H1 (cell line): Measurements from ENCODE around the gene SNX6. TPM values are rescaled to one million over a fixed set of nuclear protein-coding genes. Genes with fewer than 3 reads are reported as not detected.

ENCODE experiments used
- CTCF ChIA-PET: fragments of 300-600 bp; sonication (Branson Sonifier 250); formaldehyde crosslinking; loops from one replicate; lab custom pipeline; 2021; ENCODE audit not compliant: partially characterized antibody; lab: Charles Lee
- POLR2A ChIA-PET: fragments of 300-600 bp; sonication (Branson Sonifier 250); formaldehyde crosslinking; loops from one replicate; lab custom pipeline; 2021; ENCODE audit warnings: inconsistent platforms; ENCODE audit not compliant: partially characterized antibody; lab: Charles Lee
- DNase-seq, 2 experiments: peaks; one replicate each; pipeline versions ENCODE4 v3.0.0 to v3.0.0-alpha.2; 2010 to 2022; ENCODE audit warnings: low spot score in 2 of 2, low read depth in 1 of 2, mixed read lengths in 1 of 2
- FAIRE-seq: peaks from 2 replicates; lab custom pipeline; 2011; peaks lifted over from hg19 to GRCh38; lab: Jason Lieb, UNC
- H2AFZ ChIP-seq: 2 replicates; pipeline ENCODE4 v1.8.1; 2012; ENCODE audit warnings: low read length, inconsistent platforms
- H2AK5ac ChIP-seq: 2 replicates; pipeline ENCODE4 v1.6.1; 2013; ENCODE audit warnings: low read depth, low read length
- H2BK120ac ChIP-seq: replicated peaks from 2 replicates; pipeline ENCODE3; 2013; ENCODE audit warnings: low read depth, low read length, inconsistent platforms
- H2BK12ac ChIP-seq: 2 replicates; pipeline ENCODE4 v1.6.1; 2013; ENCODE audit warnings: low read depth, low read length
- H2BK15ac ChIP-seq: 2 replicates; pipeline ENCODE4 v1.6.1; 2013; ENCODE audit warnings: low read length
- H2BK20ac ChIP-seq: 2 replicates; pipeline ENCODE4 v1.6.1; 2013; ENCODE audit warnings: low read length
- H2BK5ac ChIP-seq: 2 replicates; pipeline ENCODE4 v1.6.1; 2013; ENCODE audit warnings: low read depth, low read length
- H3K14ac ChIP-seq: 2 replicates; pipeline ENCODE4 v1.6.1; 2013; ENCODE audit warnings: inconsistent platforms; ENCODE audit not compliant: insufficient read length
- H3K18ac ChIP-seq: 2 replicates; pipeline ENCODE4 v1.6.1; 2013; ENCODE audit warnings: low read length; ENCODE audit errors: extremely low read depth
- H3K23ac ChIP-seq: 2 replicates; pipeline ENCODE4 v1.6.1; 2013; ENCODE audit warnings: inconsistent platforms; ENCODE audit not compliant: insufficient read length
- H3K23me2 ChIP-seq: 2 replicates; pipeline ENCODE4 v1.6.1; 2013; ENCODE audit warnings: low read depth, low read length
- H3K27ac ChIP-seq: 2 replicates; pipeline ENCODE4 v1.6.1; 2011; ENCODE audit warnings: low read depth, low read length, inconsistent platforms
- H3K27me3 ChIP-seq, 4 experiments: replicated peaks in 1 of 4; 1 replicate in 1 of 4; 2 replicates in 3 of 4; pipeline versions ENCODE4 v1.6.1 to v1.8.1; 2011 to 2013; ENCODE audit warnings: low read length in 3 of 4, mild to moderate bottlenecking in 3 of 4, inconsistent platforms in 2 of 4, mixed read lengths in 2 of 4, moderate library complexity in 1 of 4; ENCODE audit not compliant: control insufficient read depth in 3 of 4, insufficient read depth in 3 of 4; ENCODE audit errors: extremely low read depth in 1 of 4
- H3K36me3 ChIP-seq, 4 experiments: 2 replicates each; pipeline versions ENCODE4 v1.6.1 to v1.8.1; 2011 to 2013; ENCODE audit warnings: mild to moderate bottlenecking in 4 of 4, low read length in 3 of 4, moderate library complexity in 2 of 4, control low read depth in 1 of 4, inconsistent platforms in 1 of 4; ENCODE audit not compliant: insufficient read depth in 4 of 4, control insufficient read depth in 2 of 4
- H3K4ac ChIP-seq: replicated peaks from 2 replicates; pipeline ENCODE3; 2013; ENCODE audit warnings: low read length, low read depth, mixed read lengths, inconsistent platforms; ENCODE audit not compliant: insufficient read length
- H3K4me1 ChIP-seq, 4 experiments: replicated peaks in 1 of 4; 1 replicate in 1 of 4; 2 replicates in 3 of 4; pipeline versions ENCODE4 v1.6.1 to v1.8.1; 2011 to 2013; ENCODE audit warnings: low read length in 3 of 4, inconsistent platforms in 2 of 4, mixed read lengths in 1 of 4; ENCODE audit not compliant: insufficient read depth in 4 of 4, control insufficient read depth in 3 of 4
- H3K4me2 ChIP-seq, 2 experiments: 2 replicates each; pipeline versions ENCODE4 v1.6.1 to v1.8.1; 2011 to 2013; ENCODE audit warnings: low read depth in 2 of 2, low read length in 2 of 2, control low read depth in 1 of 2, inconsistent platforms in 1 of 2, mild to moderate bottlenecking in 1 of 2; ENCODE audit not compliant: insufficient read depth in 1 of 2
- H3K4me3 ChIP-seq, 4 experiments: fragments of 200-600, 300-600 bp in 1 of 4; sonication (generic), shearing (Covaris generic), sonication (Bioruptor Twin) in 1 of 4; 2 replicates each; pipeline versions ENCODE4 v1.5.1 to v1.8.1; 2011 to 2016; ENCODE audit warnings: low read length in 4 of 4, low read depth in 3 of 4, control low read depth in 2 of 4, inconsistent platforms in 2 of 4, mild to moderate bottlenecking in 2 of 4, mixed read lengths in 1 of 4, moderate library complexity in 1 of 4; ENCODE audit not compliant: insufficient read depth in 2 of 4; ENCODE audit errors: extremely low read depth in 1 of 4
- H3K56ac ChIP-seq: replicated peaks from 2 replicates; pipeline ENCODE3; 2013; ENCODE audit warnings: low read depth, mild to moderate bottlenecking, mixed read lengths, low read length, inconsistent platforms; ENCODE audit not compliant: insufficient read length
- H3K79me1 ChIP-seq: 2 replicates; pipeline ENCODE4 v1.6.1; 2013; ENCODE audit warnings: low read depth, low read length, control low read depth
- H3K79me2 ChIP-seq, 2 experiments: 2 replicates each; pipeline versions ENCODE4 v1.6.1 to v1.8.1; 2012 to 2013; ENCODE audit warnings: low read length in 2 of 2, mild to moderate bottlenecking in 2 of 2, inconsistent platforms in 1 of 2; ENCODE audit not compliant: insufficient read depth in 2 of 2, control insufficient read depth in 1 of 2
- H3K9ac ChIP-seq, 4 experiments: replicated peaks in 1 of 4; 1 replicate in 1 of 4; 2 replicates in 3 of 4; pipeline versions ENCODE4 v1.6.1 to v1.8.1; 2011 to 2013; ENCODE audit warnings: low read depth in 3 of 4, low read length in 3 of 4, control low read depth in 2 of 4, mild to moderate bottlenecking in 2 of 4, moderate library complexity in 2 of 4, inconsistent platforms in 1 of 4; ENCODE audit errors: extremely low read depth in 1 of 4
- H3K9me3 ChIP-seq, 2 experiments: 2 replicates each; pipeline versions ENCODE4 v1.6.1 to v1.8.1; 2012 to 2013; ENCODE audit warnings: mild to moderate bottlenecking in 2 of 2, moderate library complexity in 2 of 2, control low read depth in 1 of 2, inconsistent platforms in 1 of 2, low read depth in 1 of 2, low read length in 1 of 2, mixed read lengths in 1 of 2; ENCODE audit not compliant: insufficient read depth in 2 of 2
- H4K20me1 ChIP-seq, 2 experiments: replicated peaks in 1 of 2; 2 replicates each; pipeline versions ENCODE3 to v1.8.1; 2011 to 2013; ENCODE audit warnings: inconsistent platforms in 2 of 2, low read length in 2 of 2, mild to moderate bottlenecking in 1 of 2; ENCODE audit not compliant: insufficient read depth in 2 of 2, control insufficient read depth in 1 of 2
- H4K5ac ChIP-seq: 2 replicates; pipeline ENCODE4 v1.6.1; 2013; ENCODE audit warnings: low read length, low read depth, mixed read lengths, inconsistent platforms; ENCODE audit not compliant: insufficient read length
- H4K8ac ChIP-seq: 2 replicates; pipeline ENCODE4 v1.8.0; 2013; ENCODE audit warnings: mild to moderate bottlenecking, moderate library complexity, low read length, inconsistent platforms; ENCODE audit not compliant: insufficient read depth; ENCODE audit errors: extremely low read depth
- H4K91ac ChIP-seq: replicated peaks from 2 replicates; pipeline ENCODE3; 2013; ENCODE audit warnings: low read length, mixed read lengths, inconsistent platforms; ENCODE audit not compliant: insufficient read length
- JUND ChIP-seq: IDR thresholded peaks from 2 replicates; pipeline ENCODE4 v1.6.1; 2011; ENCODE audit warnings: mild to moderate bottlenecking, improper control_type of control experiment, low read length
- POLR2AphosphoS5 ChIP-seq: IDR thresholded peaks from 2 replicates; pipeline ENCODE4 v1.6.1; 2011; ENCODE audit warnings: low read depth, low read length
- SP4 ChIP-seq: IDR thresholded peaks from 2 replicates; pipeline ENCODE4 v1.6.1; 2012; ENCODE audit warnings: low read length, inconsistent platforms
- WGBS, 2 experiments: shearing (Covaris generic) in 1 of 2; methylation state at CpG; one replicate each; pipeline versions ENCODE4 v1.1.6 to v1.1.7; 2013 to 2015; ENCODE audit warnings: low lambda C conversion rate in 2 of 2, mixed read lengths in 2 of 2, inconsistent platforms in 1 of 2, low coverage in 1 of 2, missing lambda C conversion rate in 1 of 2; ENCODE audit not compliant: insufficient replicate concordance in 2 of 2, insufficient coverage in 1 of 2, insufficient read length in 1 of 2; ENCODE audit errors: extremely low coverage in 1 of 2, missing lambda C conversion rate in 1 of 2; 5-methylcytosine and 5-hydroxymethylcytosine counted together
- polyA plus RNA-seq, 7 experiments: library from polyadenylated mRNA; depleted of rRNA in 3 of 7; stranded (reverse) in 5 of 7; unstranded in 2 of 7; fragments of >200 nt in 5 of 7; fragments of 200-250 nt in 2 of 7; gene quantifications; 1 replicate in 5 of 7; 2 replicates in 1 of 7; 4 replicates in 1 of 7; pipeline versions ENCODE4 v1.2.1 to v1.2.3, GENCODE V29; 2011 to 2013; ENCODE audit warnings: missing spikeins in 2 of 7, mixed read lengths in 2 of 7
- total RNA-seq: library from RNA; stranded (reverse); fragmentation: NEBNext Ultra II Directional; extraction: Animal tissue kit (Norgen Biotek cat#: 25700); gene quantifications from 2 replicates; pipeline ENCODE4 v1.2.1, GENCODE V29; 2021

Gene SNX6
- total and polyA plus RNA-seq, 2 of the 8 experiments (the other 6 are each of a cell fraction or from before 2014, with no cell fraction given), result 53.4 to 71.1 TPM

- H4K8ac ChIP-seq, result no peak overlapping the region
- peaks cover 7 to 67% (median 43%) of the 10 kb centered on the region in 4 experiments for H3K36me3 ChIP-seq
- H2BK120ac ChIP-seq, result no peak overlapping the region
- H3K4me2 ChIP-seq, result no peak overlapping the region
- no peak overlapping the region for H3K27ac ChIP-seq
- H3K4ac ChIP-seq, result no peak overlapping the region
- DNase-seq (no peak), FAIRE-seq (no peak)
- no peak overlapping the region for H2BK12ac ChIP-seq
- no peak overlapping the region for H3K23ac ChIP-seq
- no peaks in the 10 kb centered on the region for H3K23me2 ChIP-seq
- no peak overlapping the region for H3K14ac ChIP-seq
- no peak overlapping the region for H4K5ac ChIP-seq
- no peak overlapping the region for H3K56ac ChIP-seq
- H3K27me3 ChIP-seq, result no peaks in the 10 kb centered on the region
- H3K4me3 ChIP-seq, result no peak overlapping the region
- no peak overlapping the region for H2AFZ ChIP-seq
- H2AK5ac ChIP-seq, result no peak overlapping the region
- H3K9ac ChIP-seq, result no peak overlapping the region
- no peaks in the 10 kb centered on the region for H3K79me1 ChIP-seq
- H3K79me2 ChIP-seq, result no peaks in the 10 kb centered on the region
- ChIA-PET POLR2A (interaction anchor here (0.6 kb wide), 1 partner anchor 15 kb away, joined by 4 read pairs; no protein-coding TSS in a partner anchor), CTCF (interaction anchor here (1.1 kb wide), 1 partner anchor 117 kb away, joined by 3 read pairs; no protein-coding TSS in a partner anchor)
- no peaks in the 10 kb centered on the region for H3K4me1 ChIP-seq
- H4K91ac ChIP-seq, result no peak overlapping the region
- H2BK5ac ChIP-seq, result no peak overlapping the region
- H3K18ac ChIP-seq, result no peak overlapping the region
- no peak for TF ChIP-seq JUND
- no peak for TF ChIP-seq SP4
- TF ChIP-seq POLR2AphosphoS5, result no peak
- WGBS, 2 experiments, result 94 to 95% methylated on average over 2 of the region's 2 CpGs
- H3K9me3 ChIP-seq, result no peaks in the 10 kb centered on the region
- H2BK20ac ChIP-seq, result no peak overlapping the region
- H2BK15ac ChIP-seq, result no peak overlapping the region
- no peaks in the 10 kb centered on the region for H4K20me1 ChIP-seq
Observed at GRCh38 chr14:34605461-34605860, 24.5 kb downstream of the SNX6 start.
